HEK293 (cell line): ENCODE data around the gene MEX3A.

Experiments used
- BCL11B ChIP-seq: fragments of 450-650 bp; formaldehyde crosslinking; IDR thresholded peaks from 2 replicates; pipeline ENCODE4 v1.5.1; 2016; ENCODE audit warnings: low read depth, missing biosample characterization, missing genetic modification characterization
- GLI4 ChIP-seq: fragments of 450-650 bp; formaldehyde crosslinking; IDR thresholded peaks from 2 replicates; pipeline ENCODE4 v1.5.1; 2016; ENCODE audit warnings: missing biosample characterization, missing genetic modification characterization
- KLF8 ChIP-seq: fragments of 450-650 bp; formaldehyde crosslinking; IDR thresholded peaks from 2 replicates; pipeline ENCODE4 v1.5.1; 2016; ENCODE audit warnings: missing biosample characterization, missing genetic modification characterization
- PRDM1 ChIP-seq: fragments of 450-650 bp; formaldehyde crosslinking; IDR thresholded peaks from 2 replicates; pipeline ENCODE4; 2016; ENCODE audit warnings: missing biosample characterization, missing genetic modification characterization
- SALL2 ChIP-seq: fragments of 450-650 bp; formaldehyde crosslinking; IDR thresholded peaks from 2 replicates; pipeline ENCODE4 v1.5.0; 2017; ENCODE audit warnings: missing biosample characterization, mild to moderate bottlenecking, missing genetic modification characterization, borderline replicate concordance
- SP3 ChIP-seq: fragments of 450-650 bp; formaldehyde crosslinking; IDR thresholded peaks from 2 replicates; pipeline ENCODE4 v1.5.1; 2016; ENCODE audit warnings: missing biosample characterization, missing genetic modification characterization
- YY1 ChIP-seq: fragments of 450-650 bp; formaldehyde crosslinking; IDR thresholded peaks from 2 replicates; pipeline ENCODE4 v1.5.1; 2018; ENCODE audit warnings: missing biosample characterization, missing genetic modification characterization
- ZBTB8A ChIP-seq: fragments of 450-650 bp; formaldehyde crosslinking; IDR thresholded peaks from 2 replicates; pipeline ENCODE4 v1.5.1; 2016; ENCODE audit warnings: missing biosample characterization, missing genetic modification characterization
- ZFHX2 ChIP-seq: fragments of 450-650 bp; formaldehyde crosslinking; conservative IDR thresholded peaks from 2 replicates; pipeline ENCODE4 v1.5.1; 2016; ENCODE audit warnings: missing biosample characterization, missing genetic modification characterization
- ZNF133 ChIP-seq: fragments of 450-650 bp; formaldehyde crosslinking; IDR thresholded peaks from 2 replicates; pipeline ENCODE4 v1.5.1; 2016; ENCODE audit warnings: missing biosample characterization, missing genetic modification characterization
- ZNF175 ChIP-seq: fragments of 450-650 bp; formaldehyde crosslinking; IDR thresholded peaks from 2 replicates; pipeline ENCODE4 v1.5.1; 2016; ENCODE audit warnings: missing biosample characterization, missing genetic modification characterization
- ZNF214 ChIP-seq: fragments of 450-650 bp; formaldehyde crosslinking; IDR thresholded peaks from 2 replicates; pipeline ENCODE4 v1.5.1; 2017; ENCODE audit warnings: missing biosample characterization, mild to moderate bottlenecking, missing genetic modification characterization, borderline replicate concordance
- ZNF302 ChIP-seq: fragments of 450-650 bp; formaldehyde crosslinking; IDR thresholded peaks from 2 replicates; pipeline ENCODE4 v1.5.1; 2016; ENCODE audit warnings: missing biosample characterization, missing genetic modification characterization, low read depth
- ZNF433 ChIP-seq: fragments of 450-650 bp; formaldehyde crosslinking; IDR thresholded peaks from 2 replicates; pipeline ENCODE4 v1.5.1; 2016; ENCODE audit warnings: missing biosample characterization, missing genetic modification characterization, low read depth
- ZNF501 ChIP-seq: fragments of 450-650 bp; formaldehyde crosslinking; IDR thresholded peaks from 2 replicates; pipeline ENCODE4 v1.5.1; 2016; ENCODE audit warnings: missing biosample characterization, missing genetic modification characterization
- ZNF561 ChIP-seq: fragments of 450-650 bp; IDR thresholded peaks from 2 replicates; pipeline ENCODE4 v1.5.1; 2018; ENCODE audit warnings: missing biosample characterization, missing genetic modification characterization, borderline replicate concordance
- ZNF585B ChIP-seq: fragments of 450-650 bp; formaldehyde crosslinking; IDR thresholded peaks from 2 replicates; pipeline ENCODE4 v1.5.1; 2016; ENCODE audit warnings: missing biosample characterization, missing genetic modification characterization
- ZNF610 ChIP-seq: fragments of 450-650 bp; formaldehyde crosslinking; IDR thresholded peaks from 2 replicates; pipeline ENCODE4 v1.5.1; 2016; ENCODE audit warnings: missing biosample characterization, missing genetic modification characterization, borderline replicate concordance
- ZNF626 ChIP-seq: fragments of 450-650 bp; sonication (Bioruptor Pico); formaldehyde crosslinking; IDR thresholded peaks from 2 replicates; pipeline ENCODE4 v1.5.1; 2018; ENCODE audit warnings: missing biosample characterization, missing genetic modification characterization, inconsistent platforms
- ZNF701 ChIP-seq: fragments of 450-650 bp; formaldehyde crosslinking; IDR thresholded peaks from 2 replicates; pipeline ENCODE4 v1.5.1; 2016; ENCODE audit warnings: missing biosample characterization, missing genetic modification characterization
- ZNF76 ChIP-seq: fragments of 450-650 bp; formaldehyde crosslinking; IDR thresholded peaks from 2 replicates; pipeline ENCODE4; 2016; ENCODE audit warnings: low read depth, missing biosample characterization, missing genetic modification characterization, borderline replicate concordance
- ZNF768 ChIP-seq: fragments of 450-650 bp; formaldehyde crosslinking; IDR thresholded peaks from 2 replicates; pipeline ENCODE4 v1.5.1; 2018; ENCODE audit warnings: missing biosample characterization, mild to moderate bottlenecking, missing genetic modification characterization
- ZSCAN30 ChIP-seq: fragments of 450-650 bp; IDR thresholded peaks from 2 replicates; pipeline ENCODE4 v1.5.1; 2018; ENCODE audit warnings: missing biosample characterization, mild to moderate bottlenecking, missing genetic modification characterization, moderate library complexity
- TF ChIP-seq, protein P1 (sequence below): fragments of 450-650 bp; formaldehyde crosslinking; IDR thresholded peaks from 2 replicates; pipeline ENCODE4 v1.5.1; 2016; ENCODE audit warnings: missing biosample characterization, missing genetic modification characterization
- TF ChIP-seq, protein P2 (sequence below): fragments of 450-650 bp; formaldehyde crosslinking; IDR thresholded peaks from 2 replicates; pipeline ENCODE4 v1.5.1; 2016; ENCODE audit warnings: missing biosample characterization, missing genetic modification characterization, low read depth
- TF ChIP-seq, protein P3 (sequence below): fragments of 450-650 bp; formaldehyde crosslinking; IDR thresholded peaks from 2 replicates; pipeline ENCODE4 v1.5.1; 2016; ENCODE audit warnings: missing biosample characterization, missing genetic modification characterization
- TF ChIP-seq, protein P4 (sequence below): fragments of 450-650 bp; formaldehyde crosslinking; IDR thresholded peaks from 2 replicates; pipeline ENCODE4 v1.5.1; 2017; ENCODE audit warnings: missing biosample characterization, missing genetic modification characterization
- TF ChIP-seq, protein P5 (sequence below): fragments of 450-650 bp; formaldehyde crosslinking; IDR thresholded peaks from 2 replicates; pipeline ENCODE4 v1.5.1; 2016; ENCODE audit warnings: missing biosample characterization, missing genetic modification characterization

MEX3A gene

DNA sequence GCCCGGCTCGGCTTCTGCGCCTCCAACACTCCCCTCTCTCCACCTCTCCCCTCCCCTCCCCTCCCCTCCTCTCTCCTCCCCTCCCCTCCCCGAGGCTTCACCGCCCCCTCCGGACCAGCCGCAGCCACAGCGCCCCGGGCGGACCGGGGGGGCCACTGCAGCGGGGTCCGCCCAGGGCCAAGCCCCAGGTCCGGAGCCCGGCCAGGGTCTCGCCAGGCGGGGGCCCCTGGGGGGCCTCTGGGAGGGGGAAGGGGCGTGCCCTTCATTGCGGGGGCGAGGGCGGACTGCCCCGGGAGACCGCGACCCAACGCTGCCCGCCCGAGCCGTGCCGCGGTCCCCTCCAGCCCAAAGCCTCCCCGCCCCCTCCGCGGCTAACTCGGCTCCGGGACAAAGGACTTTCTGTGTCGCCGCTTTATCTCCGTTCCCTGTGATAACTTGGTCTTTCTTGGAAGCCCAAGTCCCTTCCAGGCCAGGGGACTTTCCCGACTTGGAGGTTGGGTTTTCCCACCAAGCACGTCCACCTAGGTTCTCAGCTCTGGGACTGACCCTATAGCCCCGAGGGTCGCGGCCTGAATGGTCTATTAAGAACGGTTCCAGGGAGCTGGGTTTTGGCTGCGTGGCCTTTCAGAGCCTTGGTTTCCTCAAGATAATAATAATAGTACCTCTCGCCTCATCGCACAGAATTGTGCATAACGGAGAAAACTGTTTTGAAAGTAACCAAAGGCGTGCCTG, 28.3 kb downstream of the MEX3A start, which contains the start of gene UBQLN4 (continued):
- TF ChIP-seq ZBTB8A (tag by site-specific recombination) (no peak), ZNF768 (tag by site-specific recombination) (no peak), YY1 (tag by site-specific recombination) (no peak), ZNF585B (tag by site-specific recombination) (no peak), ZSCAN30 (peak; percentile 40; the same call in 1 of the 2 replicates), ZNF302 (tag by site-specific recombination) (no peak), SP3 (tag by site-specific recombination) (no peak; the same call in 1 of the 2 replicates), ZNF626 (no peak), ZNF561 (no peak), BCL11B (no peak), ZNF76 (no peak), SALL2 (tag by site-specific recombination) (no peak), KLF8 (tag by site-specific recombination) (peak; percentile 57; the same call in 1 of the 2 replicates), ZNF610 (no peak), ZNF214 (tag by site-specific recombination) (no peak), PRDM1 (peak; percentile 69), ZFHX2 (tag by site-specific recombination) (peak; percentile 57; the same call in 1 of the 2 replicates), ZNF175 (no peak), ZNF701 (tag by site-specific recombination) (no peak), ZNF133 (no peak), GLI4 (no peak), ZNF501 (tag by site-specific recombination) (0 out of 2 replicates have a peak, but pooled peaks have one; percentile 35), ZNF433 (no peak)
- TF ChIP-seq, protein P1, sequence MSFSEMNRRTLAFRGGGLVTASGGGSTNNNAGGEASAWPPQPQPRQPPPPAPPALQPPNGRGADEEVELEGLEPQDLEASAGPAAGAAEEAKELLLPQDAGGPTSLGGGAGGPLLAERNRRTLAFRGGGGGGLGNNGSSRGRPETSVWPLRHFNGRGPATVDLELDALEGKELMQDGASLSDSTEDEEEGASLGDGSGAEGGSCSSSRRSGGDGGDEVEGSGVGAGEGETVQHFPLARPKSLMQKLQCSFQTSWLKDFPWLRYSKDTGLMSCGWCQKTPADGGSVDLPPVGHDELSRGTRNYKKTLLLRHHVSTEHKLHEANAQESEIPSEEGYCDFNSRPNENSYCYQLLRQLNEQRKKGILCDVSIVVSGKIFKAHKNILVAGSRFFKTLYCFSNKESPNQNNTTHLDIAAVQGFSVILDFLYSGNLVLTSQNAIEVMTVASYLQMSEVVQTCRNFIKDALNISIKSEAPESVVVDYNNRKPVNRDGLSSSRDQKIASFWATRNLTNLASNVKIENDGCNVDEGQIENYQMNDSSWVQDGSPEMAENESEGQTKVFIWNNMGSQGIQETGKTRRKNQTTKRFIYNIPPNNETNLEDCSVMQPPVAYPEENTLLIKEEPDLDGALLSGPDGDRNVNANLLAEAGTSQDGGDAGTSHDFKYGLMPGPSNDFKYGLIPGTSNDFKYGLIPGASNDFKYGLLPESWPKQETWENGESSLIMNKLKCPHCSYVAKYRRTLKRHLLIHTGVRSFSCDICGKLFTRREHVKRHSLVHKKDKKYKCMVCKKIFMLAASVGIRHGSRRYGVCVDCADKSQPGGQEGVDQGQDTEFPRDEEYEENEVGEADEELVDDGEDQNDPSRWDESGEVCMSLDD (tag by site-specific recombination): peak; percentile 6; the same call in 1 of the 2 replicates
- TF ChIP-seq, protein P2, sequence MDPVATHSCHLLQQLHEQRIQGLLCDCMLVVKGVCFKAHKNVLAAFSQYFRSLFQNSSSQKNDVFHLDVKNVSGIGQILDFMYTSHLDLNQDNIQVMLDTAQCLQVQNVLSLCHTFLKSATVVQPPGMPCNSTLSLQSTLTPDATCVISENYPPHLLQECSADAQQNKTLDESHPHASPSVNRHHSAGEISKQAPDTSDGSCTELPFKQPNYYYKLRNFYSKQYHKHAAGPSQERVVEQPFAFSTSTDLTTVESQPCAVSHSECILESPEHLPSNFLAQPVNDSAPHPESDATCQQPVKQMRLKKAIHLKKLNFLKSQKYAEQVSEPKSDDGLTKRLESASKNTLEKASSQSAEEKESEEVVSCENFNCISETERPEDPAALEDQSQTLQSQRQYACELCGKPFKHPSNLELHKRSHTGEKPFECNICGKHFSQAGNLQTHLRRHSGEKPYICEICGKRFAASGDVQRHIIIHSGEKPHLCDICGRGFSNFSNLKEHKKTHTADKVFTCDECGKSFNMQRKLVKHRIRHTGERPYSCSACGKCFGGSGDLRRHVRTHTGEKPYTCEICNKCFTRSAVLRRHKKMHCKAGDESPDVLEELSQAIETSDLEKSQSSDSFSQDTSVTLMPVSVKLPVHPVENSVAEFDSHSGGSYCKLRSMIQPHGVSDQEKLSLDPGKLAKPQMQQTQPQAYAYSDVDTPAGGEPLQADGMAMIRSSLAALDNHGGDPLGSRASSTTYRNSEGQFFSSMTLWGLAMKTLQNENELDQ (tag by site-specific recombination): no peak
- TF ChIP-seq, protein P3, sequence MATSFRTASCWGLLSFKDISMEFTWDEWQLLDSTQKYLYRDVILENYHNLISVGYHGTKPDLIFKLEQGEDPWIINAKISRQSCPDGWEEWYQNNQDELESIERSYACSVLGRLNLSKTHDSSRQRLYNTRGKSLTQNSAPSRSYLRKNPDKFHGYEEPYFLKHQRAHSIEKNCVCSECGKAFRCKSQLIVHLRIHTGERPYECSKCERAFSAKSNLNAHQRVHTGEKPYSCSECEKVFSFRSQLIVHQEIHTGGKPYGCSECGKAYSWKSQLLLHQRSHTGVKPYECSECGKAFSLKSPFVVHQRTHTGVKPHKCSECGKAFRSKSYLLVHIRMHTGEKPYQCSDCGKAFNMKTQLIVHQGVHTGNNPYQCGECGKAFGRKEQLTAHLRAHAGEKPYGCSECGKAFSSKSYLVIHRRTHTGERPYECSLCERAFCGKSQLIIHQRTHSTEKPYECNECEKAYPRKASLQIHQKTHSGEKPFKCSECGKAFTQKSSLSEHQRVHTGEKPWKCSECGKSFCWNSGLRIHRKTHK (tag by site-specific recombination): no peak
- TF ChIP-seq, protein P4, sequence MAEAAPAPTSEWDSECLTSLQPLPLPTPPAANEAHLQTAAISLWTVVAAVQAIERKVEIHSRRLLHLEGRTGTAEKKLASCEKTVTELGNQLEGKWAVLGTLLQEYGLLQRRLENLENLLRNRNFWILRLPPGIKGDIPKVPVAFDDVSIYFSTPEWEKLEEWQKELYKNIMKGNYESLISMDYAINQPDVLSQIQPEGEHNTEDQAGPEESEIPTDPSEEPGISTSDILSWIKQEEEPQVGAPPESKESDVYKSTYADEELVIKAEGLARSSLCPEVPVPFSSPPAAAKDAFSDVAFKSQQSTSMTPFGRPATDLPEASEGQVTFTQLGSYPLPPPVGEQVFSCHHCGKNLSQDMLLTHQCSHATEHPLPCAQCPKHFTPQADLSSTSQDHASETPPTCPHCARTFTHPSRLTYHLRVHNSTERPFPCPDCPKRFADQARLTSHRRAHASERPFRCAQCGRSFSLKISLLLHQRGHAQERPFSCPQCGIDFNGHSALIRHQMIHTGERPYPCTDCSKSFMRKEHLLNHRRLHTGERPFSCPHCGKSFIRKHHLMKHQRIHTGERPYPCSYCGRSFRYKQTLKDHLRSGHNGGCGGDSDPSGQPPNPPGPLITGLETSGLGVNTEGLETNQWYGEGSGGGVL (tag by site-specific recombination): peak; percentile 98
- TF ChIP-seq, protein P5, sequence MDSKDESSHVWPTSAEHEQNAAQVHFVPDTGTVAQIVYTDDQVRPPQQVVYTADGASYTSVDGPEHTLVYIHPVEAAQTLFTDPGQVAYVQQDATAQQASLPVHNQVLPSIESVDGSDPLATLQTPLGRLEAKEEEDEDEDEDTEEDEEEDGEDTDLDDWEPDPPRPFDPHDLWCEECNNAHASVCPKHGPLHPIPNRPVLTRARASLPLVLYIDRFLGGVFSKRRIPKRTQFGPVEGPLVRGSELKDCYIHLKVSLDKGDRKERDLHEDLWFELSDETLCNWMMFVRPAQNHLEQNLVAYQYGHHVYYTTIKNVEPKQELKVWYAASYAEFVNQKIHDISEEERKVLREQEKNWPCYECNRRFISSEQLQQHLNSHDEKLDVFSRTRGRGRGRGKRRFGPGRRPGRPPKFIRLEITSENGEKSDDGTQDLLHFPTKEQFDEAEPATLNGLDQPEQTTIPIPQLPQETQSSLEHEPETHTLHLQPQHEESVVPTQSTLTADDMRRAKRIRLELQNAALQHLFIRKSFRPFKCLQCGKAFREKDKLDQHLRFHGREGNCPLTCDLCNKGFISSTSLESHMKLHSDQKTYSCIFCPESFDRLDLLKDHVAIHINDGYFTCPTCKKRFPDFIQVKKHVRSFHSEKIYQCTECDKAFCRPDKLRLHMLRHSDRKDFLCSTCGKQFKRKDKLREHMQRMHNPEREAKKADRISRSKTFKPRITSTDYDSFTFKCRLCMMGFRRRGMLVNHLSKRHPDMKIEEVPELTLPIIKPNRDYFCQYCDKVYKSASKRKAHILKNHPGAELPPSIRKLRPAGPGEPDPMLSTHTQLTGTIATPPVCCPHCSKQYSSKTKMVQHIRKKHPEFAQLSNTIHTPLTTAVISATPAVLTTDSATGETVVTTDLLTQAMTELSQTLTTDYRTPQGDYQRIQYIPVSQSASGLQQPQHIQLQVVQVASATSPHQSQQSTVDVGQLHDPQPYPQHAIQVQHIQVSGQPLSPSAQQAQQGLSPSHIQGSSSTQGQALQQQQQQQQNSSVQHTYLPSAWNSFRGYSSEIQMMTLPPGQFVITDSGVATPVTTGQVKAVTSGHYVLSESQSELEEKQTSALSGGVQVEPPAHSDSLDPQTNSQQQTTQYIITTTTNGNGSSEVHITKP (tag by site-specific recombination): no peak
